ENCODE results near the gene OSGEPL1. TPM values are rescaled to one million over a fixed set of nuclear protein-coding genes. Genes with fewer than 3 reads are reported as not detected.

The OSGEPL1 gene
- total RNA-seq, 3 donors from 2014 or later (not counting 1 experiment from before 2014, with no cell fraction given): 5.6 to 10.2 (median 8.5) TPM

DNA sequence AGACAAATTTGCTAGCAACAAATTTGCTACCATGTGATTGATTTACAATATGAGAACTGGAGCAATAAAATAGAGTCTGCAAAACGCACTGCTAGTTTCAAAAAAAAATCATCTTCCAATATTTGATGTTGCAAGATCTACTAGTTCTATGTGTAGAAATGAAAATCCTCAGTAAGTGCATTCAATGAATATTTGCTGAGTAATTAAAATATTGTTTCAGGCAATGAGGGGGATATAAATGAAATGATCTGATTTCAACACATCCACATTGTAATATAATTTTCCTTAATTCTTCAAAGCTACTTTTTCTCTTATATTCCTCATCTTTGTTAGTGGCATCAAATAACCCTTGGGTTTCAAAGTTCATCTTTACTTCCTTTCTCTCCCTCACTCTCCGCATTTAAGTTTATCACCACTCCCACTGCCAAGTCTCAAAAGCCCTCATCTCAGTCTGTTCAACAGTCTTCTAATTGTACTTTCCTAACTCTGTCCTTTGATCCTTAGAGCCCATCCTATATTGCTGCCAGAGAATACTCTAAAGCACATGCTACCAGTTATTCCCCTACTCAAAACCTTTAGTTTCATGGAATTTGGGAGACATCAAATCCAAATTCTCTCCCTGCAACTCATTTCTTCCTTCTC lies 6.2 kb downstream of the OSGEPL1 start:
- no peaks in the 10 kb centered on the region for H3K9me3 ChIP-seq (ENCODE audit: control insufficient read depth, insufficient read depth, low read length)
- DNase-seq: no peak
- TF ChIP-seq, protein P1, sequence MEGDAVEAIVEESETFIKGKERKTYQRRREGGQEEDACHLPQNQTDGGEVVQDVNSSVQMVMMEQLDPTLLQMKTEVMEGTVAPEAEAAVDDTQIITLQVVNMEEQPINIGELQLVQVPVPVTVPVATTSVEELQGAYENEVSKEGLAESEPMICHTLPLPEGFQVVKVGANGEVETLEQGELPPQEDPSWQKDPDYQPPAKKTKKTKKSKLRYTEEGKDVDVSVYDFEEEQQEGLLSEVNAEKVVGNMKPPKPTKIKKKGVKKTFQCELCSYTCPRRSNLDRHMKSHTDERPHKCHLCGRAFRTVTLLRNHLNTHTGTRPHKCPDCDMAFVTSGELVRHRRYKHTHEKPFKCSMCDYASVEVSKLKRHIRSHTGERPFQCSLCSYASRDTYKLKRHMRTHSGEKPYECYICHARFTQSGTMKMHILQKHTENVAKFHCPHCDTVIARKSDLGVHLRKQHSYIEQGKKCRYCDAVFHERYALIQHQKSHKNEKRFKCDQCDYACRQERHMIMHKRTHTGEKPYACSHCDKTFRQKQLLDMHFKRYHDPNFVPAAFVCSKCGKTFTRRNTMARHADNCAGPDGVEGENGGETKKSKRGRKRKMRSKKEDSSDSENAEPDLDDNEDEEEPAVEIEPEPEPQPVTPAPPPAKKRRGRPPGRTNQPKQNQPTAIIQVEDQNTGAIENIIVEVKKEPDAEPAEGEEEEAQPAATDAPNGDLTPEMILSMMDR (IDR thresholded peaks at IDR 0.05): no peak
- H3K4me1 ChIP-seq (ENCODE audit: control insufficient read depth, insufficient read depth, low read length): no peaks in the 10 kb centered on the region
- Mint-ChIP-seq H3K4me3 (no peak overlapping the region), H3K9me3 (no peaks in the 10 kb centered on the region), H3K27ac (no peak overlapping the region), H3K27me3 (ENCODE audit: low read depth in 2 of 2) (no peaks in the 10 kb centered on the region), H3K4me1 (no peaks in the 10 kb centered on the region), H3K36me3 (peaks cover 8% of the 10 kb centered on the region)
- no peaks in the 10 kb centered on the region for H3K27me3 ChIP-seq (ENCODE audit: control insufficient read depth, insufficient read depth, low read length)
- H3K27ac ChIP-seq (ENCODE audit: low read length): no peak overlapping the region
- no peak overlapping the region for H3K4me3 ChIP-seq (ENCODE audit: low read length)
- intact Hi-C loops (cut with micrococcal nuclease): no loop called here
- H3K36me3 ChIP-seq (ENCODE audit: control insufficient read depth, insufficient read depth, low read length): peaks cover 35% of the 10 kb centered on the region
- 97% methylated on average over 1 of the region's 2 CpGs for WGBS (ENCODE audit: insufficient coverage)
- no peak for ATAC-seq

DNA sequence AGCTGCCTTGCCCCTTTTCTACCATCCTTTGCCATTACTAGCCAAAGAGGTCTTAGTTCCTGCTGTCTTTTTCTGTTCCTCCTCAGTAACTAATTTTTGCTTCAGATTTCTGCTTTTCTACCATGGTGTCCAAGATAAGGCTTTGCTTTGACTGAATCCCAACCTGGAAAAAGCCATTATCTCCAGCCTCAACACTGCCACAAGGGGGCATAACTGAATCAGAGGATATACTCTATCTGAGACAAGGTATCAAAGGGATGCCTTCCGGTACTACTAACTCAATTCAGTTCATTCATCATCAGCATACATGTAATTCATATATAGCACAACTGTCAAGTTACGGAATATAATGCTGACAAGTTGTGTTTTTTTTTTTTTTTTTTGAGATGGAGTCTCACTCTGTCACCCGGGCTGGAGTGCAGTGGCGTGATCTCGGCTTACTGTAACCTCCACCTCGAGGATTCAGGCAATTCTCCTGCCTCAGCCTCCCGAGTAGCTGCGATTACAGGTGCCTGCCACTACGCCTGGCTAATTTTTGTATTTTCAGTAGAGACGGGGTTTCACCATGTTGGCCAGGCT lies 11.4 kb downstream of the OSGEPL1 start:
- Histone ChIP-seq H3K27me3 (ENCODE audit: control insufficient read depth, insufficient read depth, low read length) (no peaks in the 10 kb centered on the region), H3K4me3 (ENCODE audit: low read length) (no peak overlapping the region), H3K36me3 (ENCODE audit: control insufficient read depth, insufficient read depth, low read length) (peaks cover 55% of the 10 kb centered on the region), H3K27ac (ENCODE audit: low read length) (no peak overlapping the region), H3K9me3 (ENCODE audit: control insufficient read depth, insufficient read depth, low read length) (no peaks in the 10 kb centered on the region), H3K4me1 (ENCODE audit: control insufficient read depth, insufficient read depth, low read length) (no peaks in the 10 kb centered on the region)
- WGBS (ENCODE audit: insufficient coverage): 86% methylated on average over 8 of the region's 10 CpGs
- H3K36me3 Mint-ChIP-seq: peaks cover 8% of the 10 kb centered on the region
- intact Hi-C loops (cut with micrococcal nuclease): loop anchor here (5.0 kb wide), 1 partner anchor 46 kb away; no protein-coding TSS in a partner anchor
- H3K9me3 Mint-ChIP-seq: no peaks in the 10 kb centered on the region
- ATAC-seq (peak; percentile 50 to 66 (median 65)), DNase-seq (peak in 1 of 2 donors; percentile 70)
- no peaks in the 10 kb centered on the region for H3K27me3 Mint-ChIP-seq (ENCODE audit: low read depth in 2 of 2)
- H3K27ac Mint-ChIP-seq: no peak overlapping the region
- H3K4me1 Mint-ChIP-seq: peaks cover 0 to 4% of the 10 kb centered on the region in 2 donors
- no peak overlapping the region for H3K4me3 Mint-ChIP-seq
- TF ChIP-seq, protein P1 (IDR thresholded peaks at IDR 0.05): peak; percentile 54

DNA sequence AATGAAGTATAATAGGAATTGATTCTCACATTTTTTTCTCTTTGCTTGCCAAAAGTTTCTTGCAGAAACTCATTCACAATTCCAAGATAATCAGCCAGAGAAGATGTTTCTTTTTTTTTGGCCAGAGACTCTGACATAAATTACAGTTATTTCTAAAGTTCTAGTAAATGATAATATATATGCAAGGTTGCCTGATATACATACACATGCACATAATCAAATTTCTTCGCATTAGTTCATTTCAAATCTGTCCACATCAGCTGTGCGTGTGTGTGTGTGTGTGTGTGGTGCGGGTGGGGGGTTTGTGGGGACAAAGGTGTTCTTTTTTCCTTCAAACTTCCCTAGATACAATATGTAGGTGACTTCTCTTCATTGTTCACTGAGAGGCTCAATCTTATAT lies 33.2 kb downstream of the OSGEPL1 start:
- WGBS (ENCODE audit: insufficient coverage): no CpG with 5 or more reads among the region's 3 CpGs

More for the DNA sequence above, 33.2 kb downstream of the OSGEPL1 start:
- H3K9me3 ChIP-seq (ENCODE audit: control insufficient read depth, insufficient read depth, low read length): no peaks in the 10 kb centered on the region
- TF ChIP-seq, protein P1 (IDR thresholded peaks at IDR 0.05): no peak
- H3K4me3 ChIP-seq (ENCODE audit: low read length): no peak overlapping the region
- Mint-ChIP-seq H3K4me1 (no peaks in the 10 kb centered on the region), H3K27me3 (ENCODE audit: low read depth in 2 of 2) (no peaks in the 10 kb centered on the region), H3K9me3 (no peaks in the 10 kb centered on the region), H3K36me3 (no peaks in the 10 kb centered on the region), H3K4me3 (no peak overlapping the region), H3K27ac (no peak overlapping the region)
- intact Hi-C loops (cut with micrococcal nuclease): no loop called here
- DNase-seq (no peak), ATAC-seq (no peak)
- H3K4me1 ChIP-seq (ENCODE audit: control insufficient read depth, insufficient read depth, low read length): no peaks in the 10 kb centered on the region
- no peaks in the 10 kb centered on the region for H3K27me3 ChIP-seq (ENCODE audit: control insufficient read depth, insufficient read depth, low read length)
- H3K27ac ChIP-seq (ENCODE audit: low read length): no peak overlapping the region
- no peaks in the 10 kb centered on the region for H3K36me3 ChIP-seq (ENCODE audit: control insufficient read depth, insufficient read depth, low read length)

All from natural killer cell (primary cell).